Left kidney (tissue), 8 donors: ENCODE measurements around the gene MAPK7. TPM values are rescaled to one million over a fixed set of nuclear protein-coding genes. Genes with fewer than 3 reads are reported as not detected.

Experiments
- DNase-seq: peaks from one replicate; pipeline ENCODE4 v3.0.0-alpha.2; 2013
- long read RNA-seq, 8 donors: transcript quantifications; one replicate each; lab custom pipeline, GENCODE V29; 2026
- polyA plus RNA-seq: library from polyadenylated mRNA; unstranded; fragments of 120-200 nt; gene quantifications from one replicate; pipeline ENCODE4 v1.2.1, GENCODE V29; 2013; ENCODE audit not compliant: insufficient read length

The MAPK7 gene
- 24.4 TPM for polyA plus RNA-seq
- long read RNA-seq, donor 1, full-length matches to known transcripts = 13 of 358 reads
- long read RNA-seq, donor 1, partial matches to known transcripts = 345 of 358 reads
- long read RNA-seq, donor 1, other reads (novel, unspliced or antisense) = 0 of 358 reads
- long read RNA-seq, donor 2, full-length matches to known transcripts = 7 of 297 reads
- long read RNA-seq, donor 2, partial matches to known transcripts = 290 of 297 reads
- long read RNA-seq, donor 2, other reads (novel, unspliced or antisense) = 0 of 297 reads
- long read RNA-seq, donor 3, full-length matches to known transcripts = 8 of 141 reads
- long read RNA-seq, donor 3, partial matches to known transcripts = 65 of 141 reads
- long read RNA-seq, donor 3, other reads (novel, unspliced or antisense) = 68 of 141 reads
- long read RNA-seq, donor 4 = 0 reads
- long read RNA-seq, donor 5, full-length matches to known transcripts = 7 of 172 reads
- long read RNA-seq, donor 5, partial matches to known transcripts = 165 of 172 reads
- long read RNA-seq, donor 5, other reads (novel, unspliced or antisense) = 0 of 172 reads
- long read RNA-seq, donor 6, full-length matches to known transcripts = 10 of 21 reads
- long read RNA-seq, donor 6, partial matches to known transcripts = 11 of 21 reads
- long read RNA-seq, donor 6, other reads (novel, unspliced or antisense) = 0 of 21 reads
- long read RNA-seq, donor 7, full-length matches to known transcripts = 11 of 16 reads
- long read RNA-seq, donor 7, partial matches to known transcripts = 5 of 16 reads
- long read RNA-seq, donor 7, other reads (novel, unspliced or antisense) = 0 of 16 reads
- long read RNA-seq, donor 8, full-length matches to known transcripts = 2 of 2 reads
- long read RNA-seq, donor 8, partial matches to known transcripts = 0 of 2 reads
- long read RNA-seq, donor 8, other reads (novel, unspliced or antisense) = 0 of 2 reads

DNA sequence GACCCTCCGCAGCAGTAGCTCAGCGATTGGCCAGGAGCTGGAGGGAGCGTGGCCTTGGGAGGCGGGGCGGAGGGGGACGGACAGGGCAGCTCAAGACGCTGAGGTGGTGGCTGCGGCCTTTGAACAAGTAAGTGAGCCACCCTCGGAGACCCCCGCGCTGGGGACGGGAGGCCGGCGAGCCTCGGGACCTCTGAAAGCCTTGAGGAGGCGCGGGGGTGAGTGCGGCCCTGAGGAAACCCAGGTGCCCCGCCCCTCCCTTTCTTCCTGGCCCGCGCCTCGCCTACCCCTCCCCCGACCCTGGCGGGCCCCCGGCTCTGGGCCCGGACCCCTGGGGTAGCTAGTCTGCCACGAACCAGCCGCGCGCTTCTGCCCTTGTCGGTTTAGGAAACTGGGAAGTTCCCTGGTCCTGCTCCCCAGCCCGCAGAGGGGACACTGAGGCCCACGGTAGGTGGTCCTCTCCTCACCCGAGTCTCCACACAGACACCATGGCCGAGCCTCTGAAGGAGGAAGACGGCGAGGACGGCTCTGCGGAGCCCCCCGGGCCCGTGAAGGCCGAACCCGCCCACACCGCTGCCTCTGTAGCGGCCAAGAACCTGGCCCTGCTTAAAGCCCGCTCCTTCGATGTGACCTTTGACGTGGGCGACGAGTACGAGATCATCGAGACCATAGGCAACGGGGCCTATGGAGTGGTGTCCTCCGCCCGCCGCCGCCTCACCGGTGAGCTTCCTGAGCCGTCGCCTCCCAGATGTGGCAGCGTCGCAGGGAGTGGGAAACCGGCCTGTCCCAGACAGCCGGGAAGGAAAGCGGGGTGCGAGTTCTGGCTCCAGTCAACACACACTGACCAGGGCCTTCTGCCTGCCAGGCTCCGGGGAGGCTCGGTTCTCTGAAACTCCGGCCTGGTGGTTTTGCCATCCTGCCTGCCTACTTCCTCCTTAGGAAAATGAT is at the start of gene MAPK7:
Gene MAPK7 (plus strand): TSS at position 83 of the 945 bp plus-strand sequence. CDS start 403 bp downstream, at position 486.
- DNase-seq = no peak

DNA sequence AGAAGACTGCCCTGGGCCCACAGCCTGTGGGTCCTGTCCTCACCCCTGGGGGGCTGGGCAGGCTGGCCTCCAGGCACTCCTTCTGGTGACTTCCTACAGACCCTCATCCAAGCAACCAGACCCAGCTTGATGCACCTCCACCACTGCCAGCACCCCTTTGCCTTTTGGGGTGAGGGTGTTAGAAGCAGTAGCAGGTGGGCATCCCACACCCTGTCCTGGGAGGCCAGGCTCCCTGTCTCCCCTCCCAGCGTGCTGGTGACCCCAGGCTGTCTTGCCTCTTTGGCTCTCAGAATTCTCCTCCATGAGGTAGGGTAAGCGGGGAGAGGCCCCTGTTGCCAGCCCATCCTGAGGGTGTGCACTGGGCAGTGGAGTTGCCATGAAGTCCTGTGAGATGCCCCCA is 49.2 kb upstream of the MAPK7 start:
- DNase-seq = no peak

DNA sequence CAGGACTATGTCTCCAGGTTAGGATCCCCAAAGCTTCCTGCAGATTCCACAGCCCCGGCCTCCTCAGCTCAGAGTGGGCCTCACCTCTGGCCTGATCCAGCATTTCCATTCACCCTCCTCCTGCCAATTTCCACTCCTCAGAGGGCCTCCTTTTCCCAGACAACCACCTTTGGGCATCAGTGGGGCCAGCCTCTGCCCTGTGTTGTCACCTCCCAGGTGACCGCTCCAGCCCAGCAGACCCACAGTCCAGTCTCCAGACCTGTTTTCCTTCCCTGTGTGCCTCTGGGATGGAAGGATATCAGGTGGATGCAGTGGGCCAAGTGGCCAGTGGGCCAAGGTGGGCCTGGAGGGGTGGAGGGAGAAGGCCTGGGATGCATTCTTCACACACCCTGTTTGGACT is 48.5 kb upstream of the MAPK7 start:
- no peak for DNase-seq

DNA sequence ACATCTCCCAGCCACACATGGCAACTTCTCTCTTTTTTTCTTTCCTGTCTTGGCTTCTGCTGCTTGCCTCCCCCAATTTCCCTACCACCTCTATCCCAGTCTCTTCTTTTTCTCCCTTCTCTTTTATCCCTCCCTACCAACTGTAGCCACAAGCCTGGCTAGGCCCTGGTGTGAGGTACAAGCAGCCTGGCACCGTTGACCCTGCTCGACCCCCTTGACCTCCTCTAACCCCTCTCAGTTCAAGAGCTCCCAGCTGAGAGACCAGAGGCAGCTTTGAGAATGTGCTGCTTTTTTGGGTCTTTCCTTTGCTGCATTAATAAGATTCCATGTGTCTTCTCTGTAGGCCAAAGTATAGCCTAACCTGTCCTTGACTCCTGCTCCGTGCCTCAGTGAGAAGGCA is 48.0 kb upstream of the MAPK7 start:
- DNase-seq = no peak

DNA sequence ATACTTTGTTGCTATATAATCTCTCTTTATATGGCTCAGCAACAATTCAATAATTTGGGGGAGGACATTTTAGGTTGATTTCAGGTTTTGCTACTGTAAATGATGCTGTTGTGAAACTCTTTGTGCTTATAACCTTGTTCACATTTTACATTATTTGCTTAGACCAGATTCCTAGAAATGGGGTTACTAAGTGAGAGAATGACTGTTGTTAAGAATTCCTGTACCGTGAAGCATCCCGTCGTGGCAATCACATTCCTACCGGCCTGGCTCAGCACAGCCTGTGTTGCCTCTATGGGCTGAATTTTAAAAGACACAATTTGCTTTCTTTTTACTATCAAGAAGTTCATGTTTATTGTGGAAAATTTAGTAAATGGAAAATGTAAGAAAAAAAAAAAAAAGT is 47.2 kb upstream of the MAPK7 start:
- DNase-seq = no peak

DNA sequence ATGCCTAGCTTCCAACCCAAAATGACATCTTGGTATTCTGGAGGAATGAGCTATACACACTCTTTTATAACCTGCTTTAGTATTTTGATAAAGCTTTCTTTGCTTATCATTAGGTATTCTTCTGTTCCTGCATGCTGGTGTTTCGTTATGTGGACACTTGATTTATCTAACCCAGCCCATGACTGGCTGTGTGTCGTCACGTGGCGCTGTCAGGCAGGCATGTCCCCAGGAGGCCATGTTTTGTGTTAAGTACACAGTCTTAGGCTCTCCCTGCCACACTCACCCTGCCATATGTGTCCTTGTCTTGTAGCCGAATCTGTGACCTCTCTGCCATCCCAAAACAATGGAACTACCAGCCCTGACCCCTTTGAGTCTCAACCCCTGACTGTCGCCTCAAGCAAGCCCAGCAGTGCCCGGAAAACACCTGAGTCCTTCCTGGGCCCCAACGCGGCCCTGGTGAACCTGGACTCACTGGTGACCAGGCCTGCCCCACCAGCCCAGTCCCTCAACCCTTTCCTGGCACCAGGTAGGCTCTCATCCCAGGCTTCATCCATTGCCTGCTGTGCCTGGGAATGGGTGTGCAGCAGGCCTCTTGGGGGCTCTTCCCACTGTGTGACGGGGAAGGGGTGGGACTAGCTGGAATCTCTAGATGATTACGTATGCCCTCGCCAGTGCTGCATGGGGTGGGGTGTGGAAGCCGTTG is 46.6 kb upstream of the MAPK7 start:
- DNase-seq = no peak

DNA sequence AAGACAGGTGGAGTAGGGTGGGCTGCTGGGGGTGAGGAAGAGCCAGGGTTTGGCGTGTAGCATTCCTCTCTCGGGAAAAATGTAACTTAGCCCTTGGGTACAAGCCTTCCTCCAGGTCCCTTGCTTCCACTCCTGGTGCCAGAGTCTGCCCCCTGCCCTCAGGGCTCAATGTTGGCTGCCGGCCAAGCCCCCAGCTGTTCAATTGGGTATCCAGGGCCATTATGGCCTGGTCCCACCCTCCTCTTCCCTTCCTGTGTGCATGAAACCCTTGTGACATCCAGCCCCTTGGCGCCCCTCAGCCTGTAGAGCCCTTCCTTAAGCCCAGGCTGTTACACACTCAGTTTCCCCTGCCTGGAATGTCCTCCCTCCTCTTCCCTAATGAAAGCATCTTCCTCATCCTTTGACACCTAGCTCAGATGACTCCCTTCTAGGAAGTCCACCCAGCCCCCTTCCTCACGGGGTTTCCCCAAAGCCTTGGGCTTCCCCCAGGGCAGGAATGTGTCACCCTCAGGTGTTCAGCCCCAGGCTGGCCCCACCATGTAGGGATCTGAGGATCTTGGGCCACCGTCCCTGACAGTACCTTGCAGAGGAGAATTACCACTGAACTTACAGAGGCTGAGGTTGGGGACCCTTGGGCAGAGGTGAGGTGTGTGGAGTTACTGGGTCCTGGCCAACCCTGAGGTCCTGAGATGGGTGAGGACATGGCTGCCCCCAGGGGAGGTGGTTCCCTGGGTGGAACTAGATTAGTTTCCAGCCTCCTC is 45.7 kb upstream of the MAPK7 start:
- DNase-seq = no peak

DNA sequence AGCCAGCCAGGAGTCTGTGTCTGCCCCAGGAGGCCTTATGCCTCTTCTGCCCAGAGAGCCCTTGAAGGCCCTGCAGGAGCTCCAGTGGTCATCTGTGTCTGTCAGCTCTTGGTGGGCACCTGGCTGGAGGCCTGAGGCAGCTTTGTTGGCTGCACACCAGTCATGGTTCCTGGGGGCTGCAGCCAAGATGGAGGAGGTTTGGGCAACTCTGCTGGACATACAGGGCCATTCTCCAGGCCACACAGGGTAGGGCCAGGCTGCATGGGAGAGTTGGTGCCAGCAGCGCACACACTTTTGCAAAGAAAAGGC is 45.2 kb upstream of the MAPK7 start:
- no peak for DNase-seq

DNA sequence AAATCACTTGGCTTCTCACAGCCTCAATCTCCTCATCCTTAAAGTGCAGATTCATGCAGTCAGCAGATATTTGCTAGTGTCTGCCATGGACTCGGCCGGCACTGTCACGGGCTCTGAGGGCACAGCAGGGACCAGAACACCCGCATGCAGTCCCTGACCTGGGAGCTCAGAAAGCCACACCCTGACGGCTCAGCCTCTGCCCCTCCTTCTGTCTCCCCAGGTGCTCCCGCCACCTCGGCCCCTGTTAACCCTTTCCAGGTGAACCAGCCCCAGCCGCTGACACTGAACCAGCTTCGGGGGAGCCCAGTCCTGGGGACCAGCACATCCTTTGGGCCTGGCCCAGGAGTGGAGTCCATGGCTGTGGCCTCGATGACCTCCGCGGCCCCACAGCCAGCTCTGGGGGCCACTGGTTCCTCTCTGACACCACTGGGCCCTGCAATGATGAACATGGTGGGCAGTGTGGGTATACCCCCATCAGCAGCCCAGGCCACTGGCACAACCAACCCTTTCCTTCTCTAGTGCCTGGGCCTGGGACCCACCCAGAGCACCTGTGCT is 44.5 kb upstream of the MAPK7 start:
- no peak for DNase-seq

DNA sequence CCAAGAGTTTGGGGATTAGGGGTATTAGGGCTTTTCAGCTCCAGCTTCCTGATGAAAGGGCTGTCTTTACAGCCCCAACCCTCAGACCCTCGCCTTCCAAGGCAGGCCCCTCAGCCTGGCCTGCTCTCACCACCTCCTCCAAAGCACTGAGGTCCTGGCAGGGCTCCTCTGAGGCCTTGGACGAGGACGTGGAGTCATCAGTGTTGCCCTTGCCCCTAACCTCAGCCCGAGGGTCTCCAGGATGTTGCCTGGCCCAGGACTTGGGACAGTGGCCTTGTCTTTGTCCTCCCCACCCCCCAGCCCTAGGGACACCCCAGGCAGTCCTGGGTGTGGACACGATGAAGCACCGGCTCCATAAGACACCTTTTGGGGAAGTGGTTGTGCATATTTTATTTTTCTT is 44.0 kb upstream of the MAPK7 start:
- DNase-seq = no peak

DNA sequence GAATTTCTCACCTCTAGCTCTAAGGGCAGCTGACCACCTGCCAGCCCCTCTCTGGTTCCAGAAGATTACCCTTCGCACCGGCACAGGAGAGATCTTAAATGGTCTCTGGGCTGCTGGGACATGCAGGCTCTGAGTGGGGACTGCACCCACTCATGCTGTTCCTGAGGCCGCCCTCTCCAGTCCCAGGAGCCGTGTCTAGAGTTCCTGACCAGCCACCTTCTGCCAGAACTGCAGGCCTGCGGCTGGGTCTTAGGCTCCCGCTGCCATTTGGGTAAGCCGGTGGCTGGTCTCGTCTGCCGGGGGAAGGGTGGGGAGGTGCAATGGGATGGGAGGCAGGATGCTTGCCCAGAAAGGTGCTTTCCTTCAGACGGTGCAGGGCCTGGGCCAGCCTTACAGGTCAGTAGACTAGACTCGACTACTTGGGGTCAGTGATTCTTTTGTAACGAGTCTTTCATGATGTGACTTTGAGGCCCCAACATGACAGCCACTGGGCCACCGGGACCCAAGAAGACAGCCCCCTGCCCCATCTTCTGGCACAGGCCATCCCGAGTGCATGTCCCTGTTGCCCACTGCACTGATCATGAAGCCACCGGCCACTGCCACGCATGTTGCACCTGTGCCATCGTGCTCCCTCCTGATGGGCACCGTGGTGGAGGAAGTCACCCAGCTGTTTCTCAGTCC is 42.2 kb upstream of the MAPK7 start:
- DNase-seq = no peak

DNA sequence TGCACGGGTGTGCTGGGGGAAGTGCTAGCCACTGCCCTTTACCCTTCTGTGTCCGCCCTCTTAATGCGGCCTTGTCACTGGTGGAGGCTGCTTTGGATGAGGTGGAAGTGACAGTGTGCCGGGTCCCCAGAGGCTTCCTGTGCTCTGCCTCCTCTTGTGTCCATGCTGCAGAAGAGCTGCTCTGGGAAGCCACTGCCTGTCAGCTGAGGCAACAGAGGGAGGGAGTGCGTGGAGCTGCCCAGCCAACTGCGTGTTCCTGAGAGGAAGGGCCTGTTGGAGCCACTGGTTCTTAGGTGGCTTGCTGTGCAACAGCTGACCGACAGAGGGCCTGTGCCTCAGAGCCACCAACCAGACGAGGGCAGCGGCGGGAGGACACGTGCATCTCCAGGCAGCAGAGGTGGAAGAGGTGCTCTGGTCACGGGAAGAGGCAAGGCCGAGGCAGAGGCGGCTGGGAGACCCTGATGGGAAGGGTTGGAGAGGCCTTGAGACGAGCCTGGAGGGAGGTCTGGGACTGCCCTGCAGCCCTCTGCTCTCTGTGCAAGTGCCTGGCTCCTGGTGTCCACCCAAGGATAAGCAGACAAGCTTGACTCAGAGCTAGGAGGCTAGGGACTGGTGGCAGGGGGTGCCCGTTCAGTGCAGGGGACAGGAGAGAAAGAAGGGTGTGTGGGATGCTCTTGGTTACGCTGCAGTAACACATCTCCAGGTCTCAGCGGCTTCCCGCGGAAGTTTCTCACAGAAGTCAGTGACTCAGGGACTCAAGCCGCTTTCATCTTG is 41.2 kb upstream of the MAPK7 start:
- no peak for DNase-seq

DNA sequence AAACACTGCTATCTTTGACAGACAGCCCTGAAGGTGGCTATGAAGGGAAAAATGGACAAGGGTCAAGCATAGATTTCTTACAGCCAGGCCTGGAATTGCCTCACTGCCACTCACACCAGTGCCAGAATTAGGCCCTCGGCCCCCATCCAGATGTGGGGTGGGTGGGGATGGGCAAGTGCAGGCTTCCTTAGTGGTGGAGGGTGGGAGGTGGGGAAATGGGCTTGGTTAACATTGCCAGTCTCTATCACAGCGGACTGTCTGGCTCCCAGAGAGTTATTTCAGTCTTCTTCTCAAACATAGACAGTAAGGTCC is 40.6 kb upstream of the MAPK7 start:
- DNase-seq = no peak

DNA sequence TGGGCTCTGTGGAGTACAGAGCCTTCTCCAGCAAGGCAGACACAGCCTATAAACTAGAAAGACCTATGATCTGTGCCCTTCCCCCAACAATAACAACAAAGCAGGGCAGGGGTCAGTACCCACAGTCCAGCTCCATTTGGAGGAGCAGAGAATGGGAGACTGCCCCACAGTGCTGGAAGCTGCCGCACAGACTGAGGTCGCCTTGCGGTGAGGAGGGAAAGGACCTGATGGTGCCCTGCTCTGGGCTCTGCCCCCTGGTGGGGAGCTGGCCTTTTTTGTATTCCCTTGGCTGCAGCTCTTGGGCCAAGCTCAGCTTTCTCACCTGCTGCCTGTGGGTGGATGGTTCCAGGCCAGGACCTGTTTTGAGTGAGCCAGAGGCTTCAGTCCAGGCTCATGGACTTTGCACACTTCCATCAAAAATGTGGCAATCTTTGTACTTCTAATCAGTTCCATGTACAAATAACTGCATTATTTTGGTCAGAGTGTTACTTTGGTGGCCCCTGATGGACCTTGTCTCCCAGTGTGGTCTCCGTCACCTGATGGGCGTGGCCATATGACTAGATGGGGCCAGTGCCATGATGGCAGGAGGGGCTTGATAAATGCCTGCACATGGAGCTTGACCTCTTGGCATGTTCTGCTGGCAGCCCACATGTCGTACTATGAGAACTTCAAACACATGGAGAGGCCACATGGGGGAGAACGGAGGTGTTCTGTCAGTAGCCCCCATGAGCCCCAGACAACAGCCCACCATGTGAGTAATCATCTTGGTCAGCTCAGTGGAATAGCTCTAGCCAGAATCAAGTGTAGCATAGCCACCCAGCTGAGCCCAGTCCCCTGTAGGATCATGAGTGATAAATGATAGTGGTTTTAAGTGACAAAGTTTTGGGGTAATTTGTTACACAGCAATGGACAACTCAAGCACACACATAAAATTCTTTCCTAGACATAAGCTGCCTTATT is 40.0 kb upstream of the MAPK7 start:
- no peak for DNase-seq

DNA sequence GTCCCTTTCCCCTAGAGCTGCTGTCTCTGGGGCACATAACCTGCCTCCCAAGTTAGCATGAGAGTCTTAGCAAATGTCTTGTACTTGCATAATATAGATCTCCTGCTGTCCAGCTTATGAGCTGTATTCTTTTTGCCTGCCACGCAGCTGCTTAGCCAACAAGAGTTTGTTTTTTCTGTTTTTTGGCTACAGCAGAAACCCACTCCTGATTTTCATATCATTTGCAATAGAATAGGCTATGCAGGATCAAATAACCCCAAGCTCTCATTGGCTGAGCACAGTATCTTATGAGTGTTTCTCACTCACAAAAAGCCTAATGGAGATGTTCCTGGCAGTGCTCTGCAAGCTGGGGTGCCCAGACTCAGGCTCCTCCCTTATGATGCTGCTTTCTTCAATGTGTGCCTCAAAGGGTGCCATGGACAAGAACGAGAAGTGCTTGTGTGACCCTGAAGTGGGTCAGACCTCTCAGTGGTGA is 38.9 kb upstream of the MAPK7 start:
- no peak for DNase-seq

DNA sequence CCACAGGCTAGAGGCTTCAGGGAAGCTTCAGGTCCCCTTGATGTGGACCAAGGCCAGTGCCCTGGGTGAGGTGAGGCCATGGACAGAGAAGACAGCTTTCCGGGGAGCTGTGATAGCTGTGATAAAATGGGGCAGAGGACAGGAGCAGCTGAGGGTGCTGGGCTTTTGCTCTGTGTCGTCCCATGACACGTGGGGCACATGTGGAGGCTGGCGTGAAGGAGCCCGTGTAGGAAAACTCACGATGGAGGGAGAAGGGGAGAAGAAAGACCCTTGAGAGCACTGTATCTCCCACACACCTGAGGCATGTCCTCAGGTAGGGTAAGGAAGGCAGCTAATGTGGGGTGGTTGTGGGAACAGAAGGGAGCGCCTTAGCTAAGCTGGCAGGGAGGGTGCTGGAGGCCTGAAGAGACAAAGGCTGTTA is 37.1 kb upstream of the MAPK7 start:
- DNase-seq = no peak
